MCF 10A (cell line): ENCODE results near the gene GALR3. TPM values are rescaled to one million over a fixed set of nuclear protein-coding genes. Genes with fewer than 3 reads are reported as not detected.
A peak's percentile ranks its signal among the peaks of the same experiment; 100 is the strongest.

Experiments used
- BruUV-seq: library from RNA; stranded (reverse); fragments of 400-500 nt; replicated peaks from 2 replicates; lab custom pipeline; 2021; lab: Mats Ljungman, UMichigan
- CTCF ChIA-PET: fragments of 300-600 bp; sonication (Branson Sonifier 250); formaldehyde crosslinking; extraction: SDS; loops from one replicate; lab custom pipeline; 2021; ENCODE audit warnings: antibody characterized with exemption, inconsistent platforms; lab: Yijun Ruan, JAX
- POLR2A ChIA-PET: fragments of 300-600, 350-650 bp; sonication (Branson Sonifier 250); formaldehyde crosslinking; extraction: SDS; loops from one replicate; lab custom pipeline; 2020; ENCODE audit warnings: antibody characterized with exemption, inconsistent platforms; lab: Yijun Ruan, JAX
- DNase-seq: peaks from one replicate; pipeline ENCODE4 v3.0.0-alpha.2; 2018; ENCODE audit not compliant: unreplicated experiment
- H3K27ac Mint-ChIP-seq: one replicate; pipeline ENCODE4 v1.8.0; 2022; ENCODE audit warnings: mild to moderate bottlenecking, low read depth, mixed read lengths; ENCODE audit not compliant: unreplicated experiment
- H3K27me3 Mint-ChIP-seq: one replicate; pipeline ENCODE4 v1.8.0; 2022; ENCODE audit warnings: mixed read lengths; ENCODE audit not compliant: insufficient read depth, unreplicated experiment
- H3K36me3 Mint-ChIP-seq: one replicate; pipeline ENCODE4 v1.8.0; 2022; ENCODE audit warnings: mild to moderate bottlenecking, moderate library complexity, mixed read lengths; ENCODE audit not compliant: insufficient read depth, unreplicated experiment
- H3K4me1 Mint-ChIP-seq: one replicate; pipeline ENCODE4 v1.8.0; 2022; ENCODE audit warnings: mixed read lengths; ENCODE audit not compliant: insufficient read depth, unreplicated experiment
- H3K4me3 Mint-ChIP-seq: one replicate; pipeline ENCODE4 v1.8.0; 2022; ENCODE audit warnings: mild to moderate bottlenecking, moderate library complexity, mixed read lengths; ENCODE audit not compliant: unreplicated experiment
- H3K9me3 Mint-ChIP-seq: one replicate; pipeline ENCODE4 v1.8.0; 2022; ENCODE audit warnings: mixed read lengths; ENCODE audit not compliant: unreplicated experiment
- intact Hi-C: fragments of 100-400 bp; cut with micrococcal nuclease; formaldehyde crosslinking; loops from 2 replicates; pipeline ENCODE4 v1.14.1; 2022
- total RNA-seq: library from RNA; stranded (reverse); gene quantifications from 2 replicates; pipeline ENCODE4 v1.2.3, GENCODE V29; 2022
- TF ChIP-seq, protein P1 (sequence below): fragments of 200-600 bp; IDR thresholded peaks from one replicate; pipeline ENCODE4 v1.8.0; 2022; ENCODE audit warnings: antibody characterized with exemption, mild to moderate bottlenecking; ENCODE audit not compliant: unreplicated experiment

GALR3 gene
- total RNA-seq, 1 experiment from 2014 or later: 0.26 TPM

DNA sequence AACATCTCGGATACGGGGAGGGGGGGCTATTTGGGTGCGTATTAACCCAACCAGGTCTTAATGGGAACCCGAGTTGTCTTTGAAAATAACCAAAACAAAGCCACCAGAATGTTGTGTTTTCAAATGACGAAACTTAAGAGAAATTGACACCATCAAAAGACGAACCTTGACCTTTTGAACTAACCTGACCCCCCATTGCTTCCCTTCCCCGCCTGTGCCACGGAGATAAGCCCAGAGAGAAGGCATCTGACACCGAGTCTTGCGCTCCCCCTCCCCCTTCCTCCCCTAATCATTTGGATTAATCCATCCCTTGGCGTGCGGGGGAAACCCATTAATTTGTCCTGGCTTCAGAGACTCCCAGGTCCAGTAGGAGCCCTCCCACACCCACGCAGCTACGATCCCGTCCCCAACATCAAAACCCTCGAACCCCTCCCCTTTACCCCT lies 20.0 kb upstream of the GALR3 start:
- Mint-ChIP-seq H3K4me3 (peak overlapping the region; percentile 46), H3K27ac (no peak overlapping the region), H3K4me1 (peaks cover 13% of the 10 kb centered on the region), H3K36me3 (no peaks in the 10 kb centered on the region), H3K9me3 (no peaks in the 10 kb centered on the region), H3K27me3 (no peaks in the 10 kb centered on the region)
- ChIA-PET POLR2A (interaction anchor here (0.7 to 1.4 kb wide), 3 partner anchors 26 to 196 kb away, joined by 5 to 6 read pairs (median 6); no protein-coding TSS in a partner anchor), CTCF (interaction anchor here (0.6 to 1.3 kb wide), 3 partner anchors 14 to 184 kb away, joined by 3 read pairs; partner anchors contain the start of gene NOL12)
- TF ChIP-seq, protein P1, sequence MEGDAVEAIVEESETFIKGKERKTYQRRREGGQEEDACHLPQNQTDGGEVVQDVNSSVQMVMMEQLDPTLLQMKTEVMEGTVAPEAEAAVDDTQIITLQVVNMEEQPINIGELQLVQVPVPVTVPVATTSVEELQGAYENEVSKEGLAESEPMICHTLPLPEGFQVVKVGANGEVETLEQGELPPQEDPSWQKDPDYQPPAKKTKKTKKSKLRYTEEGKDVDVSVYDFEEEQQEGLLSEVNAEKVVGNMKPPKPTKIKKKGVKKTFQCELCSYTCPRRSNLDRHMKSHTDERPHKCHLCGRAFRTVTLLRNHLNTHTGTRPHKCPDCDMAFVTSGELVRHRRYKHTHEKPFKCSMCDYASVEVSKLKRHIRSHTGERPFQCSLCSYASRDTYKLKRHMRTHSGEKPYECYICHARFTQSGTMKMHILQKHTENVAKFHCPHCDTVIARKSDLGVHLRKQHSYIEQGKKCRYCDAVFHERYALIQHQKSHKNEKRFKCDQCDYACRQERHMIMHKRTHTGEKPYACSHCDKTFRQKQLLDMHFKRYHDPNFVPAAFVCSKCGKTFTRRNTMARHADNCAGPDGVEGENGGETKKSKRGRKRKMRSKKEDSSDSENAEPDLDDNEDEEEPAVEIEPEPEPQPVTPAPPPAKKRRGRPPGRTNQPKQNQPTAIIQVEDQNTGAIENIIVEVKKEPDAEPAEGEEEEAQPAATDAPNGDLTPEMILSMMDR: no peak
- DNase-seq: no peak
- intact Hi-C loops: no loop called here
- no TSS peak for BruUV-seq

DNA sequence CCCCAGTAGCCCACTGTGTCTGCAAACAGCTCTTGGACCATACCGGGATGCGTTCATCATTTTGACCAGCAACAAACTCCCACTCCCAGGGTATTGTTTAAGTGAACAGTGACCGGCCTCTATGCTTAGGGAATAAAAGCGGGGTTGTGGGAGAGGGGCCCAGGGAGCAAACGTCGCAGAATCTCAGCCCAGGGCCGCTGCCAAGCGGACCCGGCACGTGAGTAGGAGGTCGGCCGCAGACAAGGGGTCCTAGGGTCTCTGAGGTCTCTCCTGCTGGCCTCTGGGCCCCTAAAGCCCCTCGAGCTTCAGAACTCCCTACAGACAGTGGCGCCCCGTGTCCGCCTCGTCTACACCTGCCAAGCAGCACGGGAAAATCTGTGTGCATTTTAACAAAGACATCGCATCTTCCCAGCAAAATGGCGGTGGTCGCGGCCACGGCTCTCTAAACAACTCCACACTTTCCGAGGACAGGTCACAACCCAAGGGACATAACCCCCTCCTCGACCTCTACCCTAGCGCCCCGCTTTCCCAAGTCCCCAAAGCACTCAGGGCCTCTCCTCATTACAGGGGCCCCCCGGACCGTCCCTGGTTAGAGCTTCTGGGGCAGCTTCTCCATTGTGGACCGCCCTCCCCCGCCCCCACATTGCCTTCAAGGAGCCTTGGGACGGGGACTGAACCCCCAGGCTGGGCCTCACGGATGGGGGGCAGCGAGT lies 19.4 kb upstream of the GALR3 start:
- H3K9me3 Mint-ChIP-seq: no peaks in the 10 kb centered on the region
- peak overlapping the region; percentile 78 for H3K4me3 Mint-ChIP-seq
- H3K27me3 Mint-ChIP-seq: no peaks in the 10 kb centered on the region
- ChIA-PET POLR2A (no interaction called here), CTCF (interaction anchor here (0.7 to 1.3 kb wide), 2 partner anchors 14 to 185 kb away, joined by 3 read pairs; no protein-coding TSS in a partner anchor)
- peak overlapping the region; percentile 57 for H3K27ac Mint-ChIP-seq
- no TSS peak for BruUV-seq
- intact Hi-C loops: no loop called here
- DNase-seq: no peak
- H3K36me3 Mint-ChIP-seq: no peaks in the 10 kb centered on the region
- TF ChIP-seq, protein P1: no peak
- H3K4me1 Mint-ChIP-seq: peaks cover 13% of the 10 kb centered on the region

DNA sequence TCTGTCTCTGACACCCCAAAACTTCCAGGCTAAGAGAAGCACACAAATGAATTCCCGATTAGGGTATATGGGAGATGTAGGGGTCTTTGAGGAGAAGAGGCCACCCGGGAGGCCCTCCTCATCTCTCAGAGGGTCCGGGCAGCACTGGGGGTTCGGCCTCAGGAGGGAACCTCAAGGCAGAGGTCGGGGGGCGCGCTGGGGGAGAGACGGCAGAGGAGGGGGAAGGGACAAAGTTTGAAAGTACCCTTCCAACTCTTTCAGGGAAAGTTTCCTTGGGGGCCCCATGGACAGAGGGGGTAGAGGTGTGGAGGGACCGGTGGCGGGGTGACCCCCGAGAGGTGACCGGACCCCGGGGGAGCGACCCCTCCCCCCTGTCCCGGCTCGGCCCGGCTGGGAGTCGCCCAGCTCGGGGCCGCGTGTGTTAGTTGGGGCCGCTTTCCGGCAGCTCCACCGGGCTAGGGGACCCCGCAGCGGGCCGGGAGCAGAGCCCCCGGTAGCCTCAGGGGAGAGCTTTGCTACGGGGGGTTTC lies 18.8 kb upstream of the GALR3 start:
- H3K27ac Mint-ChIP-seq: peak overlapping the region; percentile 57
- intact Hi-C loops: no loop called here
- DNase-seq: no peak
- TF ChIP-seq, protein P1: no peak
- CTCF ChIA-PET: interaction anchor here (0.6 kb wide), 1 partner anchor 181 kb away, joined by 3 read pairs; no protein-coding TSS in a partner anchor
- peaks cover 13% of the 10 kb centered on the region for H3K4me1 Mint-ChIP-seq
- no peaks in the 10 kb centered on the region for H3K36me3 Mint-ChIP-seq
- peak overlapping the region; percentile 78 for H3K4me3 Mint-ChIP-seq
- no peaks in the 10 kb centered on the region for H3K9me3 Mint-ChIP-seq
- BruUV-seq: TSS peak; percentile 91
- H3K27me3 Mint-ChIP-seq: no peaks in the 10 kb centered on the region
- POLR2A ChIA-PET: interaction anchor here (0.8 to 1.4 kb wide), 3 partner anchors 39 to 128 kb away, joined by 3 to 11 read pairs (median 7); partner anchors contain the start of genes ANKRD54 and LGALS1
